ENCODE data around the gene IFNA6. TPM values are rescaled to one million over a fixed set of nuclear protein-coding genes. Genes with fewer than 3 reads are reported as not detected.

Gene IFNA6
- total RNA-seq (not detected), polyA plus RNA-seq (not detected)

- no peak within 1 kb of the TSS for H3K4me3 ChIP-seq (ENCODE audit: low read length)
- H3K9me3 ChIP-seq (ENCODE audit: low read length) = no peaks in the 10 kb centered on the region
- Mint-ChIP-seq H3K36me3 (peaks cover 0 to 18% (median 0%) of the 10 kb centered on the region in 3 donors), H3K9me3 (peaks cover 0 to 10% (median 6%) of the 10 kb centered on the region in 5 donors), H3K27me3 (peaks cover 17 to 60% of the 10 kb centered on the region in 2 donors), H3K4me3 (no peak within 1 kb of the TSS), H3K4me1 (no peaks in the 10 kb centered on the region), H3K27ac (no peak within 1 kb of the TSS)
- ChIA-PET CTCF (no interaction called here), POLR2A (no interaction called here)
- H3K27ac ChIP-seq (ENCODE audit: low read depth, low read length) = no peak within 1 kb of the TSS
- no peak for DNase-seq
- no peaks in the 10 kb centered on the region for H3K4me1 ChIP-seq (ENCODE audit: insufficient read depth, low read length)
- H3K27me3 ChIP-seq (ENCODE audit: insufficient read depth, low read length, poor library complexity, severe bottlenecking) = no peaks in the 10 kb centered on the region
- no peaks in the 10 kb centered on the region for H3K36me3 ChIP-seq (ENCODE audit: insufficient read depth, low read length)
Observed at GRCh38 chr9:21350787-21351186, at the start of gene IFNA6. Gene IFNA6, minus strand, starts transcription at chr9:21350887. Its CDS starts 0 bp downstream, at chr9:21350887.

- Mint-ChIP-seq H3K36me3 (peaks cover 0 to 2% (median 0%) of the 10 kb centered on the region in 3 donors), H3K4me3 (no peak overlapping the region), H3K4me1 (peaks cover 8 to 19% (median 9%) of the 10 kb centered on the region in 3 donors), H3K27ac (no peak overlapping the region), H3K27me3 (peaks cover 26 to 85% of the 10 kb centered on the region in 2 donors), H3K9me3 (no peaks in the 10 kb centered on the region)
- DNase-seq = no peak
- ChIA-PET CTCF (interaction anchor here (1.4 kb wide), 1 partner anchor 76 kb away, joined by 4 read pairs; no protein-coding TSS in a partner anchor), POLR2A (no interaction called here)
- no peaks in the 10 kb centered on the region for H3K36me3 ChIP-seq (ENCODE audit: insufficient read depth, low read length)
- peaks cover 10% of the 10 kb centered on the region for H3K4me1 ChIP-seq (ENCODE audit: insufficient read depth, low read length)
- no peaks in the 10 kb centered on the region for H3K9me3 ChIP-seq (ENCODE audit: low read length)
- no peak overlapping the region for H3K4me3 ChIP-seq (ENCODE audit: low read length)
- peaks cover 11% of the 10 kb centered on the region for H3K27me3 ChIP-seq (ENCODE audit: insufficient read depth, low read length, poor library complexity, severe bottlenecking)
- no peak overlapping the region for H3K27ac ChIP-seq (ENCODE audit: low read depth, low read length)
Observed at GRCh38 chr9:21399956-21400355, 49.3 kb upstream of the IFNA6 start.

GRCh38 chr9:21398955-21399489 is 48.3 kb upstream of the IFNA6 start:
- Mint-ChIP-seq H3K9me3 (no peaks in the 10 kb centered on the region), H3K27me3 (peaks cover 30 to 80% of the 10 kb centered on the region in 2 donors), H3K36me3 (peaks cover 0 to 2% (median 0%) of the 10 kb centered on the region in 3 donors), H3K4me3 (no peak overlapping the region), H3K4me1 (peaks cover 8 to 19% (median 9%) of the 10 kb centered on the region in 3 donors), H3K27ac (no peak overlapping the region)
- peaks cover 10% of the 10 kb centered on the region for H3K4me1 ChIP-seq (ENCODE audit: insufficient read depth, low read length)
- H3K9me3 ChIP-seq (ENCODE audit: low read length) = no peaks in the 10 kb centered on the region
- H3K27ac ChIP-seq (ENCODE audit: low read depth, low read length) = no peak overlapping the region
- POLR2A ChIA-PET = no interaction called here
- DNase-seq = no peak
- no peak overlapping the region for H3K4me3 ChIP-seq (ENCODE audit: low read length)
- H3K36me3 ChIP-seq (ENCODE audit: insufficient read depth, low read length) = no peaks in the 10 kb centered on the region
- CTCF ChIA-PET = interaction anchor here (1.4 to 1.8 kb wide), 2 partner anchors 70 to 75 kb away, joined by 4 read pairs; no protein-coding TSS in a partner anchor
- peaks cover 11% of the 10 kb centered on the region for H3K27me3 ChIP-seq (ENCODE audit: insufficient read depth, low read length, poor library complexity, severe bottlenecking)

GRCh38 chr9:21395778-21396717 is 45.4 kb upstream of the IFNA6 start:
- ChIA-PET POLR2A (interaction anchor here (0.6 to 1.2 kb wide), 3 partner anchors 44 to 77 kb away, joined by 3 to 5 read pairs (median 3); no protein-coding TSS in a partner anchor), CTCF (interaction anchor here (0.7 to 2.9 kb wide), 33 partner anchors 9 to 393 kb away, joined by 3 to 31 read pairs (median 5); partner anchors contain the start of genes IFNA14 and KLHL9)
- Histone ChIP-seq H3K9me3 (ENCODE audit: low read length) (no peaks in the 10 kb centered on the region), H3K36me3 (ENCODE audit: insufficient read depth, low read length) (no peaks in the 10 kb centered on the region), H3K4me1 (ENCODE audit: insufficient read depth, low read length) (peaks cover 4% of the 10 kb centered on the region), H3K27me3 (ENCODE audit: insufficient read depth, low read length, poor library complexity, severe bottlenecking) (no peaks in the 10 kb centered on the region), H3K4me3 (ENCODE audit: low read length) (peak overlapping the region; percentile 44), H3K27ac (ENCODE audit: low read depth, low read length) (no peak overlapping the region)
- H3K4me3 Mint-ChIP-seq = peak overlapping the region; percentile 11 to 76 (median 58)
- peaks cover 4 to 9% (median 7%) of the 10 kb centered on the region in 3 donors for H3K4me1 Mint-ChIP-seq
- H3K36me3 Mint-ChIP-seq = peaks cover 0 to 1% (median 0%) of the 10 kb centered on the region in 3 donors
- peaks cover 21 to 75% of the 10 kb centered on the region in 2 donors for H3K27me3 Mint-ChIP-seq
- DNase-seq = peak; percentile 35 to 71 (median 45)
- H3K9me3 Mint-ChIP-seq = no peaks in the 10 kb centered on the region
- H3K27ac Mint-ChIP-seq = peak overlapping the region in 1 of 8 donors; percentile 40

GRCh38 chr9:21392270-21392669 is 41.6 kb upstream of the IFNA6 start:
- H3K27me3 ChIP-seq (ENCODE audit: insufficient read depth, low read length, poor library complexity, severe bottlenecking) = peaks cover 7% of the 10 kb centered on the region
- no peak overlapping the region for H3K27ac Mint-ChIP-seq
- H3K9me3 ChIP-seq (ENCODE audit: low read length) = no peaks in the 10 kb centered on the region
- H3K27me3 Mint-ChIP-seq = peaks cover 15 to 73% of the 10 kb centered on the region in 2 donors
- ChIA-PET CTCF (interaction anchor here (1.7 to 1.8 kb wide), 2 partner anchors 13 to 197 kb away, joined by 5 read pairs; no protein-coding TSS in a partner anchor), POLR2A (interaction anchor here (0.5 kb wide), 1 partner anchor 770 kb away, joined by 3 read pairs; the partner anchor contains the start of gene MLLT3)
- DNase-seq = no peak
- no peak overlapping the region for H3K27ac ChIP-seq (ENCODE audit: low read depth, low read length)
- no peak overlapping the region for H3K4me3 ChIP-seq (ENCODE audit: low read length)
- peaks cover 0 to 1% (median 0%) of the 10 kb centered on the region in 3 donors for H3K36me3 Mint-ChIP-seq
- no peaks in the 10 kb centered on the region for H3K36me3 ChIP-seq (ENCODE audit: insufficient read depth, low read length)
- no peak overlapping the region for H3K4me3 Mint-ChIP-seq
- H3K9me3 Mint-ChIP-seq = no peaks in the 10 kb centered on the region
- H3K4me1 Mint-ChIP-seq = peaks cover 4 to 9% (median 7%) of the 10 kb centered on the region in 3 donors
- peaks cover 4% of the 10 kb centered on the region for H3K4me1 ChIP-seq (ENCODE audit: insufficient read depth, low read length)

GRCh38 chr9:21385131-21385670 is 34.5 kb upstream of the IFNA6 start, which contains the start of gene IFNA2:
Gene IFNA2, minus strand, starts transcription at chr9:21385398. Its CDS starts 69 bp downstream, at chr9:21385329.
- ChIA-PET CTCF (no interaction called here), POLR2A (no interaction called here)
- Histone ChIP-seq H3K4me1 (ENCODE audit: insufficient read depth, low read length) (peaks cover 5% of the 10 kb centered on the region), H3K27ac (ENCODE audit: low read depth, low read length) (no peak within 1 kb of the TSS), H3K9me3 (ENCODE audit: low read length) (no peaks in the 10 kb centered on the region), H3K36me3 (ENCODE audit: insufficient read depth, low read length) (no peaks in the 10 kb centered on the region), H3K27me3 (ENCODE audit: insufficient read depth, low read length, poor library complexity, severe bottlenecking) (peaks cover 7% of the 10 kb centered on the region), H3K4me3 (ENCODE audit: low read length) (no peak within 1 kb of the TSS)
- no peaks in the 10 kb centered on the region for H3K9me3 Mint-ChIP-seq
- H3K27me3 Mint-ChIP-seq = peaks cover 9 to 63% of the 10 kb centered on the region in 2 donors
- H3K36me3 Mint-ChIP-seq = no peaks in the 10 kb centered on the region
- no peak within 1 kb of the TSS for H3K4me3 Mint-ChIP-seq
- H3K4me1 Mint-ChIP-seq = peaks cover 6 to 26% (median 15%) of the 10 kb centered on the region in 3 donors
- peak within 1 kb of the TSS in 1 of 8 donors; percentile 26 for H3K27ac Mint-ChIP-seq
- no peak for DNase-seq

- ChIA-PET CTCF (no interaction called here), POLR2A (no interaction called here)
- H3K36me3 Mint-ChIP-seq = no peaks in the 10 kb centered on the region
- H3K4me3 Mint-ChIP-seq = peak overlapping the region in 2 of 7 donors; percentile 3 to 23
- Histone ChIP-seq H3K27me3 (ENCODE audit: insufficient read depth, low read length, poor library complexity, severe bottlenecking) (no peaks in the 10 kb centered on the region), H3K27ac (ENCODE audit: low read depth, low read length) (no peak overlapping the region), H3K9me3 (ENCODE audit: low read length) (no peaks in the 10 kb centered on the region), H3K4me1 (ENCODE audit: insufficient read depth, low read length) (peaks cover 5% of the 10 kb centered on the region), H3K36me3 (ENCODE audit: insufficient read depth, low read length) (no peaks in the 10 kb centered on the region), H3K4me3 (ENCODE audit: low read length) (no peak overlapping the region)
- peaks cover 11 to 65% of the 10 kb centered on the region in 2 donors for H3K27me3 Mint-ChIP-seq
- peaks cover 6 to 26% (median 19%) of the 10 kb centered on the region in 3 donors for H3K4me1 Mint-ChIP-seq
- no peak for DNase-seq
- H3K27ac Mint-ChIP-seq = no peak overlapping the region
- H3K9me3 Mint-ChIP-seq = no peaks in the 10 kb centered on the region
Observed at GRCh38 chr9:21383627-21384026, 32.9 kb upstream of the IFNA6 start.

Data from CD8-positive, alpha-beta memory T cell (primary cell).